HL-60/S4 (cell line): ENCODE measurements around the gene ZNF746.

Experiments used
- in situ Hi-C: fragments of 300-500 bp; cut with MboI; formaldehyde crosslinking; loops from 2 replicates; pipeline ENCODE4 v1.14.3; 2022; ENCODE audit warnings: low sequenced_read_pairs

ZNF746 gene

GRCh38 chr7:149493366-149493765, 4.2 kb downstream of the ZNF746 start:
- in situ Hi-C loops: no loop called here

- in situ Hi-C loops: no loop called here
These were observed 7.4 kb downstream of the ZNF746 start for GRCh38 chr7:149490083-149490760.

- in situ Hi-C loops: no loop called here
These were observed 8.1 kb downstream of the ZNF746 start for GRCh38 chr7:149489391-149490024.

- in situ Hi-C loops: no loop called here
These were observed 18.0 kb downstream of the ZNF746 start for GRCh38 chr7:149479568-149479967.

- in situ Hi-C loops: no loop called here
These were observed 18.9 kb downstream of the ZNF746 start for GRCh38 chr7:149478754-149479153.

- in situ Hi-C loops: no loop called here
These were observed 19.8 kb downstream of the ZNF746 start for GRCh38 chr7:149477494-149478443.

GRCh38 chr7:149476791-149477190, 20.8 kb downstream of the ZNF746 start:
- in situ Hi-C loops: no loop called here

- in situ Hi-C loops: no loop called here
These were observed 22.2 kb downstream of the ZNF746 start for GRCh38 chr7:149475121-149476045.

GRCh38 chr7:149474309-149475120, 23.1 kb downstream of the ZNF746 start:
- in situ Hi-C loops: no loop called here

GRCh38 chr7:149473251-149473650, 24.4 kb downstream of the ZNF746 start:
- in situ Hi-C loops: no loop called here

- in situ Hi-C loops: no loop called here
These were observed 26.2 kb downstream of the ZNF746 start for GRCh38 chr7:149471289-149471953.

- in situ Hi-C loops: no loop called here
These were observed 27.8 kb downstream of the ZNF746 start for GRCh38 chr7:149469806-149470205.

GRCh38 chr7:149468208-149468607, 29.4 kb downstream of the ZNF746 start:
- in situ Hi-C loops: no loop called here

- in situ Hi-C loops: no loop called here
These were observed 30.2 kb downstream of the ZNF746 start for GRCh38 chr7:149467321-149467859.

GRCh38 chr7:149466364-149466763, 31.2 kb downstream of the ZNF746 start:
- in situ Hi-C loops: no loop called here

- in situ Hi-C loops: no loop called here
These were observed 34.0 kb downstream of the ZNF746 start for GRCh38 chr7:149463500-149464161.

- in situ Hi-C loops: no loop called here
These were observed 35.5 kb downstream of the ZNF746 start for GRCh38 chr7:149462101-149462520.
